Activated CD8-positive, alpha-beta memory T cell treated with anti-CD3 and anti-CD28 coated beads, Interleukin-2, amount 50 U/mL, for 48 hours (primary cell): ENCODE data around the gene NUP160.
A peak's percentile ranks its signal among the peaks of the same experiment; 100 is the strongest.
"Not testable (repeated sequence)": the region's sequence is repeated elsewhere in the genome, so short reads cannot be mapped to it uniquely, and the experiment has no call there.

ENCODE experiments used
- DNase-seq: peaks from one replicate; pipeline ENCODE4 v3.0.0-alpha.2; 2020

The NUP160 gene

DNA sequence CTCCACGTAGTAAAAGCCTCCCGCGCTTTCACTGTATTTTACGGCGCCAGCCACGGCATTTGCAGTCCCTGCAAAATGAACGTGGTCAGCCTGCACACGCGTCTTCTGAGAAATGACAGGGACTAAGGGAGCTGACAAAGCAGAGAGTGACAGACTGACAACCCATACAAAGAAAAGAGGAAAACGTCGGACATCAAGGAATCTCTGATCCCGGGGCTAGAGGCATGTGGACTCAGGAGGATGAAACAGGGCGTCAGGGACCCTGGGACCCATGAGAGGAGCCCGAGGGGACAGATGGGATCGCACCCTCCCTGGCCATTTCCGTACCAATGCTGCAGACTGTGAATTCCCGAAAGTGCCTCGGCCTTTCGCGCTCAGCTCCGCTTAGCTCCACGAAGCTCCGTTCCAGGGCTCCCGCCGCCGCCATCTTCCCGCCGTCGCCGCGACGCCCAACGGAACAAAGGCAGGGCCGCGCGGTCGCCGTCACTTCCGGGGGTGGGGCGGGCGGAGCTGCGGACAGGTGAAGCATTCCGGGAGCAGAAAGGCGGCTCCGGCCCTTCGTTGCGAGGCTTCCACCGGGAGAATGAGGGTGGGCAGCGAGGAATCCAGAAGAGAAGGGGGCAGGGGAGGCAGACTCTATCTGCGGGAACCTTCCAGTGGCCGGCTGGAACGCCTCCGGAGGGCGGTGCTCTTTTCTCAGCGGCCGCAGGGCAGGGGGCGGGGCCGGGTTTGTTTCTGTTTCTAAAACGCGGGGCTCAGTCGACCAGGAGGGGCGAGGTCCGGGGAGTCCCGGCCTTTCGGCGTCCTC, at the start of gene NUP160:
TSS of gene NUP160 (minus strand) at position 459 of the 808 bp plus-strand sequence. CDS start at position 427, 32 bp downstream.
- DNase-seq = peak; percentile 97

- no peak for DNase-seq
Observed at GRCh38 chr11:47896199-47896598, 48.0 kb upstream of the NUP160 start.

- no peak for DNase-seq
Observed at GRCh38 chr11:47895035-47895434, 46.9 kb upstream of the NUP160 start.

GRCh38 chr11:47892546-47893276, 44.6 kb upstream of the NUP160 start:
- not testable (repeated sequence) for DNase-seq

DNA sequence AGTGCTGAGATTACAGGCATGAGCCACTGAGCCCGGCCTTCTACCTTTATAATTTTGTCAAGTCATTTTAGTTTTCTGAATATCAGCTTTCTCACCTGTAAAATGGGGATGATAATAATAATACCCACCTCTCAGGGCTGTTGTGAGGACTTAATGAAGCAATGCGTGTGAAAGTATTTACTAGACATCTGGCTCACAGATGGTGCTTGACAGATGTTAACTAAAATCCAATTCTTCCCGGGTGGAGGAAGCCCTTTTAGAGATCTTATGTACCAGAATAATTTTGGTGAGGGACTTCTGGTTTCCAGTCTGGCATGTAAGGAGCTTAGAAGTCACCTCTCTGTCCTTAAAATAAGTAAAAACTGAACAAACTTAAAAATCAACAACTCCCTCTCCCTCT, 43.7 kb upstream of the NUP160 start:
- DNase-seq = no peak

- no peak for DNase-seq
Observed at GRCh38 chr11:47889714-47890441, 41.7 kb upstream of the NUP160 start.

DNA sequence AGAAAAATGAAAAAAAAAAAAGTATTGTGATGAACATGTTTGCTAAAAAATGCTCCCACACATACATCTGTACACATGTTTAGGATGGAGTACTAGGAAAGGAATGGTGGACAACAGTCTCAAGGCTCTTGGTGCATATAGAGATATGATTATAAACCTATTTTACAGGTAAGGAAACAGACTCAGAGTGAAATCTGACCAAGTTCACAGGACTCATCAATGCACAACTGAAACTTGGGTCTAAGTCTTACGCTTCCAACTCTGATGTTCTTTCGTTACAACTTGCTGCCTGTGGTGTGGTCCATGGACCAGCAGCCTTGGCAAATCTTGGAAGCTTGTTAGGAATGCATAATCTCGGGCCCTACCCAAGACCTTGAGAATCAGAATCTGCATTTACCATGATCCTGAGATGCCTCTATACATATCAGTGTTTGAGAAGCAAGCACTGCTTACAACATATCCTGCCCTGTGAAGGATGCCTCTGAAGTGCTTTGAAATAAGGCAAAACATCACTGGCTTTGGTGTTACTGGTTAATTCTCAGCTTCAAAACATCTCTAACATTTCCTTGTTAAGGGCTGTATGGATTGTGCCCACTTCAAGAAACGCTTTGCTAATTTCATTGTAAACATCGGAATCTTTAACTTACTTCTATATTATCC, 39.9 kb upstream of the NUP160 start:
- DNase-seq = no peak

DNA sequence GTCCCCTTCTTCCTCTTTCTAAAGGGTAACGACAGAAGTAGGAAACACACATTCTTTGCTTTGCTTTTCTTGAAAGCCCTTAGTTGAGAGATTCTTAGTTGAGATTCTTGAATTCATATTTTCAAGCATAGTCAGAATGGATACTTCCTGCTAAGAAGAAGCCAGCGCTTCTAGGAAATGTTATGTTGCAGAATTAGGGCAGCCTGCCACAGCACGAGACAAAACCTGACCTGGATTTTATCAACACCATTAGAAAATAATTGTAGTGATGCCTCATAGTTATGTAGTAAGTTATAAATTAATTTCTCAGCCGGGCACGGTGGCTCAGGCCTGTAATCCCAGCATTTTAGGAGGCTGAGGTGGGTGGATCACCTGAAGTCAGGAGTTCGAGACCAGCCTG, 37.9 kb upstream of the NUP160 start:
- DNase-seq = peak; percentile 15

DNA sequence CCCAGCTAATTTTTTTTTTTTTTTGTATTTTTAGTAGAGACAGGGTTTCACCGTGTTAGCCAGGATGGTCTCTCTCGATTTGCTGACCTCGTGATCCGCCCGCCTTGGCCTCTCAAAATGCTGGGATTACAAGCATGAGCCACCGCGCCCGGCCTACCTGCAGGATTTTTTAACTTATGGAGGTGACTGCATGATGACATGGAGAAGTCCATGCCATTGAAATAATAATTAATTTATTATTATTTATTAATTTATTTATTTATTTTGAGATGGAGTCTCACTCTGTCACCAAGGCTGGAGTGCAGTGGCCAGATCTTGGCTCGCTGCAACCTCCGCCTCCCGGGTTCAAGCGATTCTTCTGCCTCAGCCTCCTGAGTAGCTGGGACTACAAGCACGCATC, 34.3 kb upstream of the NUP160 start:
- not testable (repeated sequence) for DNase-seq

- no peak for DNase-seq
Observed at GRCh38 chr11:47881145-47881544, 33.0 kb upstream of the NUP160 start.

DNA sequence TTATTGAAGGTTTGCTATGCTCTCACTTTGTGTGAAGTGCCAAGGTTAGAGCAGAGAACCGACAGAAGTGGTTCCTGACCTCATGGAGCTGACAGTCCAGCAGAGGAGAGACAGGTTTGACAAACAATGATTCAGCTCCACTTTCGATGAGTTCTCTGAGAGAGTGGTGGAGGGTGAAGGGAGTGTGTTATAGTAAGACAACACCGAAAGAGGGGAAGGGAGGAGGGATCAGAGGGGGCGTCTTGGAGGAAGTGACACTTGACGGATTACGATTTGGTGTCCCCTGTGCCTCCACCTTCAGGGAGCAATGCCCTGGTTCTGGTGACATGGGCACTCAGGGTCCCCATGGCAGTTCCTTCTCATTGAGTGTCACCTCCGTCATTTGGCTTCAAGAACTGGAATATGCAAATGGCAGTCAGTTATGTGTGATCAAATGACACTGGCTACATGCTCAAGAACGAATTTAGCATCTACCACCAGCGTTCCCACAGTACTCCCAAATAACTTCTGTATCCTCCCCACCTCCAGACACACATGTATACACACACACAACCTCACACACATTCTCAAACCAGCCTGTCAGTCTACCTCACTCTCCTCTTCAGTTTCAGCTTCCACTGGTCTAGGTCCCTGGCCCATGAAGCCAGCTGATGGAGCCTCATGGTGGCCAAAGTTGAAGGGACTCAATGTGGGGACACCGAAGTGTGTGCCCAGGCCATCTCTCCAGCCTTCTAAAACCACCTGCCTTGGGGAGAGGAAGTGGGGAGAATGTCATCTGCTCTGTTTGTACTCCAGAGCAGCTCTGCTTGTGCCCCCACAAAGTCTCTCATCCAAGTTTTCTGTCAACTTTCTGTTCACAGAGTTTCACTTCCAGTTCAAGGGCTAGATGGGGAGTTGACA, 31.4 kb upstream of the NUP160 start:
- peak; percentile 26 for DNase-seq

DNA sequence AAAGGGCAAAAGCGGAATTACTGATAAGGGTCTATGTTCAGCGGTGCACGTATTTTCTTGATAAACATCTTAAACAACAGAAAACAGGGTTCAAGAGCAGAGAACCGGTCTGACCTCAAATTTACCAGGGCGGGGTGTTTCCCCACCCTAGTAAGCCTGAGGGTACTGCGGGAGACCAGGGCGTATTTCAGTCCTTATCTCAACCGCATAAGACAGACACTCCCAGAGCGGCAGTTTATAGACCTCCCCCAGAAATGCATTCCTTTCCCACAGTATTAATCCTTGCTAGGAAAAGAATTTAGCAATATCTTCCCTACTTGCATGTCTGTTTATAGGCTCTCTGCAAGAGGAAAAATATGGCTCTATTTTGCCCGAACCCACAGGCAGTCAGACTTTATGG, 27.7 kb upstream of the NUP160 start:
- DNase-seq = not testable (repeated sequence)

- DNase-seq = no peak
Observed at GRCh38 chr11:47870404-47870803, 22.3 kb upstream of the NUP160 start.

- DNase-seq = no peak
Observed at GRCh38 chr11:47869544-47870393, 21.6 kb upstream of the NUP160 start.

GRCh38 chr11:47867823-47868222, 19.7 kb upstream of the NUP160 start:
- DNase-seq = no peak

DNA sequence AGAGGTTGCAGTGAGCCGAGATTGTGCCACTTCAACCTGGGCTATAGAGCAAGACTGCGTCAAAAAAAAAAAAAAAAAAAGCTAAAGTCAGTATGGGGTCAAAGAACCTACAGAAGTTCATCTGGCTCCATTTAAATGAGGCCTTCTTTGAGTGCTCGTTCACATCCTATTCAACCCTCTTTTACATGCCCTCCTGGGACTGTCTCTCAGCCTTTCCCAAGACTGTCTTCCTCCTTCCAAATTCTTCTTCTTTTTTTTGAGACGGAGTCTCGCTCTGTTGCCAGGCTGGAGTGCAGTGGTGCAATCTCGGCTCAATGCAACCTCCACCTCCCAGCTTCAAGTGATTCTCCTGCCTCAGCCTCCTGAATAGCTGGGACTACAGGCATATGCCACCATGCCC, 18.7 kb upstream of the NUP160 start:
- DNase-seq = not testable (repeated sequence)

DNA sequence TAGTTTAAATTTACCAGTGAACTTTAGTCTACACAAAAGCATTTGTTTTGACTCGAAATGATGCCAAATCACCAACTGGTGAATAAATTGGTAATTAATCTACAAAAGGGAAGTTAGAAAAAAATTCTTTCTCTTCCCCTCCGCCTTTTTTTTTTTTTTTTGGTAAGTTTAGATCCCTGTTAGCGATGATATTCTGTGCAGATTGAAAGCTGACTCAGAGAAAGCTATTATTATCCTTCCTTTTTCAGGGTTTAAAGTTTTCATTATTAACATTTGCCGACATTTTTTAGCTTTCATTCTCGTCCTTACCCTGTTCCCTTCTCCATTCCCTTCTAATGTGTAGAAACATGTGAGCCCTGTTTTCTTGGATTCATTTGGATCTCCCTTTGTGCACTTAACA, 16.8 kb upstream of the NUP160 start:
- no peak for DNase-seq

- DNase-seq = no peak
Observed at GRCh38 chr11:47863898-47864430, 15.8 kb upstream of the NUP160 start.

DNA sequence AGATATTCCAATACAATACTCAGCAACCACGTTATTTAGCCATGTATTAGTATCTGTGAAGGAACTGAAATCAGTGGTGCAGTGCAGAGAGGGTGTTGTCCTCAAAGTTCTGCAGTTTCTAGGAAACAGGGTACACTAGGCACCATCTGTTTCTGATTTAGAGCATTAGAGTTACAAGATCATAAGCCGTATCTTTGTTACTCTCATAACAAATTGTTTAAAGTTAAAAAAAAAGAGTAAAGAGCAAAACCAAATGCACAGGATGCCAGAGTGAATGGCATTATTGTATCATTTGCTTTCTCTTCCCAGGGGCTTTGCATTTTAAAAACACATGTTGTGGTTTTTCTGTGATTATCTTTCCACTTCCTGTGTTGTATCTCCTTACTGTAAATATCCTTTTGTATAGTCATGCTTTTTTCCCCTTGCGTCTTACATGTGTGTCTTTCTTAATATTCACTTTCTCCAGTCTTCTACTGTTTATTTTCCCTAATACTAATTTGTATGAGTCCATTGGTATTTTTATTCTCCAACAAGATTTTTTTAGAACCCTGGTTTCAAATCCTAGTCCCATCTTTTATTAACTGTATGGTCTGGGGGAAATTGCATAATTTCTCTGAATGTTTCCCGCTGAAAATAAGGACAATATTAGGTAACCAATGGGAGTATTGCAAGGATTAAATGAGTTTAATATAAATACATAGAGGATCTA, 15.2 kb upstream of the NUP160 start:
- no peak for DNase-seq

DNA sequence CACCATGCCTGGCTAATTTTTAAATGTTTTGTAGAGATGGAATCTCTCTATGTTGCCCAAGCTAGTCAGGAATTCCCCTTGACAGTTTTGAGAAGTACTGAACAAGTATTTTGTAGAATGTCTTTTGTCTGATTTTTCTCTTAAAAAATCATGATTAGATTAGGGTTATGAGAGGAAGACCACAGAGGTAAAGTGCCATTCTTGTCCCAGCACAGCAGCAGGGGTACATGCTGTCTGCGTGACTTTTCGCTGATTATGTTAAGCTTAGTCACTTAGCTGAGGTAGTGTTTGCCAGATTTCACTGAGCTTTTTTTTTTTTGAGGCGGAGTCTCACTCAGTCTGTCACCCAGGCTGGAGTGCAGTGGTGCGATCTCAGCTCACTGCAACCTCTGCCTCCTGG, 13.6 kb upstream of the NUP160 start:
- DNase-seq = no peak
